Non-pigmented ciliary epithelial cell (primary cell): ENCODE data around the gene TIPARP.

Experiments
- DNase-seq: peaks from one replicate; pipeline ENCODE4 v3.0.0-alpha.2; 2010; ENCODE audit warnings: low read depth

Gene TIPARP

GRCh38 chr3:156742401-156742800 lies 68.0 kb downstream of the TIPARP start:
- no peak for DNase-seq

GRCh38 chr3:156743859-156744258 lies 69.5 kb downstream of the TIPARP start:
- no peak for DNase-seq

- no peak for DNase-seq
Observed at GRCh38 chr3:156744631-156745030, 70.2 kb downstream of the TIPARP start.

- no peak for DNase-seq
Observed at GRCh38 chr3:156745766-156746165, 71.4 kb downstream of the TIPARP start.

GRCh38 chr3:156747046-156747445 lies 72.7 kb downstream of the TIPARP start:
- no peak for DNase-seq

GRCh38 chr3:156749244-156749643 lies 74.9 kb downstream of the TIPARP start:
- no peak for DNase-seq

- no peak for DNase-seq
Observed at GRCh38 chr3:156750191-156750873, 75.9 kb downstream of the TIPARP start.

- no peak for DNase-seq
Observed at GRCh38 chr3:156750874-156751245, 76.5 kb downstream of the TIPARP start.

- no peak for DNase-seq
Observed at GRCh38 chr3:156751461-156752025, 77.2 kb downstream of the TIPARP start.
